Kidney epithelial cell (primary cell): ENCODE measurements around the gene PRKCA. TPM values are rescaled to one million over a fixed set of nuclear protein-coding genes. Genes with fewer than 3 reads are reported as not detected.

Source experiments
- DNase-seq: peaks from one replicate; pipeline ENCODE4 v3.0.0-alpha.2; 2010; ENCODE audit warnings: low read depth
- H3K27me3 ChIP-seq: 2 replicates; pipeline ENCODE4 v1.6.0; 2011; ENCODE audit warnings: low read length; ENCODE audit not compliant: control insufficient read depth, insufficient read depth
- H3K36me3 ChIP-seq: 2 replicates; pipeline ENCODE4 v1.5.1; 2011; ENCODE audit warnings: low read length; ENCODE audit not compliant: control insufficient read depth, insufficient read depth
- H3K4me3 ChIP-seq: 2 replicates; pipeline ENCODE4 v1.5.1; 2011; ENCODE audit warnings: low read depth, mild to moderate bottlenecking, control low read depth, low read length
- total RNA-seq: library from RNA; depleted of rRNA; stranded (reverse); fragments of >200 nt; gene quantifications from 2 replicates; pipeline ENCODE4 v1.2.3, GENCODE V29; 2015
- TF ChIP-seq, protein P1 (sequence below): IDR thresholded peaks from 2 replicates; pipeline ENCODE4 v1.5.1; 2011; ENCODE audit warnings: mild to moderate bottlenecking, moderate library complexity, low read length, control low read depth, inconsistent platforms; ENCODE audit not compliant: insufficient read depth, poor library complexity, severe bottlenecking

Gene PRKCA
- total RNA-seq, 1 donor from 2014 or later: 5.7 TPM

- H3K36me3 ChIP-seq: no peaks in the 10 kb centered on the region
- H3K4me3 ChIP-seq: no peak overlapping the region
- DNase-seq: no peak
- H3K27me3 ChIP-seq: no peaks in the 10 kb centered on the region
- TF ChIP-seq, protein P1, sequence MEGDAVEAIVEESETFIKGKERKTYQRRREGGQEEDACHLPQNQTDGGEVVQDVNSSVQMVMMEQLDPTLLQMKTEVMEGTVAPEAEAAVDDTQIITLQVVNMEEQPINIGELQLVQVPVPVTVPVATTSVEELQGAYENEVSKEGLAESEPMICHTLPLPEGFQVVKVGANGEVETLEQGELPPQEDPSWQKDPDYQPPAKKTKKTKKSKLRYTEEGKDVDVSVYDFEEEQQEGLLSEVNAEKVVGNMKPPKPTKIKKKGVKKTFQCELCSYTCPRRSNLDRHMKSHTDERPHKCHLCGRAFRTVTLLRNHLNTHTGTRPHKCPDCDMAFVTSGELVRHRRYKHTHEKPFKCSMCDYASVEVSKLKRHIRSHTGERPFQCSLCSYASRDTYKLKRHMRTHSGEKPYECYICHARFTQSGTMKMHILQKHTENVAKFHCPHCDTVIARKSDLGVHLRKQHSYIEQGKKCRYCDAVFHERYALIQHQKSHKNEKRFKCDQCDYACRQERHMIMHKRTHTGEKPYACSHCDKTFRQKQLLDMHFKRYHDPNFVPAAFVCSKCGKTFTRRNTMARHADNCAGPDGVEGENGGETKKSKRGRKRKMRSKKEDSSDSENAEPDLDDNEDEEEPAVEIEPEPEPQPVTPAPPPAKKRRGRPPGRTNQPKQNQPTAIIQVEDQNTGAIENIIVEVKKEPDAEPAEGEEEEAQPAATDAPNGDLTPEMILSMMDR: no peak
Observed at GRCh38 chr17:66627985-66628384, 325.6 kb downstream of the PRKCA start.

GRCh38 chr17:66629762-66630161 is 327.3 kb downstream of the PRKCA start:
- H3K27me3 ChIP-seq: no peaks in the 10 kb centered on the region
- DNase-seq: no peak
- no peaks in the 10 kb centered on the region for H3K36me3 ChIP-seq
- no peak overlapping the region for H3K4me3 ChIP-seq
- TF ChIP-seq, protein P1: no peak

- TF ChIP-seq, protein P1: no peak
- H3K36me3 ChIP-seq: no peaks in the 10 kb centered on the region
- no peaks in the 10 kb centered on the region for H3K27me3 ChIP-seq
- no peak for DNase-seq
- H3K4me3 ChIP-seq: no peak overlapping the region
Observed at GRCh38 chr17:66630379-66630778, 328.0 kb downstream of the PRKCA start.

DNA sequence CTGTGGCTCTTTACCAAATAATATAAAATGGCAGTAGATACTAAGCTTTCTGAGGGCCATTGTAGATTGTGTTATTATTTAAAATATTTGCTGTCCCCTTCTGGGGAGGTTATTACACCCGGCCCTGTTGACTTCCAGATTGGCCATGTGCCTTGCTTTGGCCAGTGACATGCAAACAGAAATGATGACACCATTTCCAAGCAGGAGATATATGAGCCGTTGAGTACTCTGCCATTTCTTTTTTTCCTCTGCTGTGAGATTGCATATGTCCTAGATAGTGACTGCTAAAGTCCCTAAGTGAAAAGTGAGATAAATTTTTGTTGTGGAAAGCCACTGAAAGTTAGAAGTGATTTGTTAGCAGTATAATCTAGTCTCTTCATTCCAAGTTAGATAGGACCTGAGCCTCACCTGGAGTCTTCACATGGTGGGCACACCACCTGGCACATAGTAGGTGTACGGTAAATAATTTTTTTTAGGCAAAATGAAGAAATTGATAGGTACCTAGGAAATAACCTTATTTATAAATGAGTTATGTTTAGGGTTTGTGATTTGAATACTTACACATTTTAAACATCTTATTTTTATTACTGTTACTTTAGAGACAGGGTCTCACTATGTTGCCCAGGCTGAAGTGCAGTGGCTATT is 328.5 kb downstream of the PRKCA start:
- no peak overlapping the region for H3K4me3 ChIP-seq
- H3K36me3 ChIP-seq: no peaks in the 10 kb centered on the region
- TF ChIP-seq, protein P1: no peak
- no peak for DNase-seq
- no peaks in the 10 kb centered on the region for H3K27me3 ChIP-seq

DNA sequence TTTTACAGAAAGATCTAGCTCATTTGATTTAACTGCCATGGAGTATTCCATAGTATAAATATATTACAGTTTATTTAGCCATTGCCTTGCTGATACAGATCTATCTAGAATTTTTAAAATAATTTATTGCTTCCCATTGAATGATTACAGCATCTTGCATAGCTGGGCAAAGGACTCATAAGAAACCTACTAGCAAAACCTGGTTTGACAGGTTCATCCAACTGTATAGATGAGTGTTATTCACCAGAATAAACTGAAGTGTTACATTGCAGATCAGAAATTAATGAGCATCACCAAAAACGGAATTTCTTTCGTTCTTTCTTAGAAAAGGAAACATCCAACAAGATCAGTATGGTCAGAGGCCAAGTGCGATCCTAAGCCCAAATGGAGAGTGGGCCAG is 330.3 kb downstream of the PRKCA start:
- TF ChIP-seq, protein P1: no peak
- DNase-seq: no peak
- no peak overlapping the region for H3K4me3 ChIP-seq

More for the DNA sequence above, 330.3 kb downstream of the PRKCA start:
- H3K36me3 ChIP-seq: no peaks in the 10 kb centered on the region
- H3K27me3 ChIP-seq: no peaks in the 10 kb centered on the region
